ENCODE results near the gene RECQL. TPM values are rescaled to one million over a fixed set of nuclear protein-coding genes. Genes with fewer than 3 reads are reported as not detected.
A peak's percentile ranks its signal among the peaks of the same experiment; 100 is the strongest.

RECQL gene
- total and polyA plus RNA-seq, 2 donors (not counting 1 experiment from before 2014, with no cell fraction given) = 54.8 to 62.6 TPM

- no peak for DNase-seq (ENCODE audit: low read depth in 2 of 2)
- no peak overlapping the region for H3K9ac ChIP-seq (ENCODE audit: insufficient read depth, low read length)
- H3K4me2 ChIP-seq (ENCODE audit: extremely low read depth, insufficient read depth, low read length) = peak overlapping the region; percentile 92
- H3K79me2 ChIP-seq (ENCODE audit: control insufficient read depth, insufficient read depth, low read length) = peaks cover 61% of the 10 kb centered on the region
- H3K4me3 ChIP-seq (replicated peaks in 1 of 4; ENCODE audit: control extremely low read depth in 1 of 4, insufficient read depth in 1 of 4, low read depth in 3 of 4, low read length in 4 of 4) = peak overlapping the region; percentile 6 to 94 (median 90)
- H3K27ac ChIP-seq (ENCODE audit: insufficient read depth, low read length) = no peak overlapping the region
- peaks cover 2% of the 10 kb centered on the region for H3K4me1 ChIP-seq (ENCODE audit: control insufficient read depth, extremely low read depth, insufficient read depth, low read length)
- no peak overlapping the region for H2AFZ ChIP-seq (ENCODE audit: low read length)
- H3K9me3 ChIP-seq (ENCODE audit: control insufficient read depth, insufficient read depth, low read depth, low read length) = no peaks in the 10 kb centered on the region
- TF ChIP-seq EZH2 (IDR thresholded peaks at IDR 0.05; ENCODE audit: low read length, missing control alignments) = no peak
- TF ChIP-seq CTCF (conservative IDR thresholded peaks at IDR 0.05 in 1 of 2, IDR thresholded peaks at IDR 0.05 in 1 of 2; ENCODE audit: low read depth in 1 of 2, low read length in 2 of 2) = no peak
- no peaks in the 10 kb centered on the region for H3K27me3 ChIP-seq (ENCODE audit: control insufficient read depth, insufficient read depth, low read length)
- H4K20me1 ChIP-seq (ENCODE audit: control insufficient read depth, extremely low read depth, insufficient read depth, low read length) = no peaks in the 10 kb centered on the region
- peaks cover 9% of the 10 kb centered on the region for H3K36me3 ChIP-seq (ENCODE audit: control insufficient read depth, insufficient read depth, low read length)
These were observed 1.7 kb downstream of the RECQL start for GRCh38 chr12:21499765-21500164.

GRCh38 chr12:21485998-21486397 is 15.4 kb downstream of the RECQL start:
- DNase-seq (ENCODE audit: low read depth in 2 of 2) = no peak
- Histone ChIP-seq H4K20me1 (ENCODE audit: control insufficient read depth, extremely low read depth, insufficient read depth, low read length) (no peaks in the 10 kb centered on the region), H2AFZ (ENCODE audit: low read length) (no peak overlapping the region), H3K4me2 (ENCODE audit: extremely low read depth, insufficient read depth, low read length) (no peak overlapping the region), H3K27me3 (ENCODE audit: control insufficient read depth, insufficient read depth, low read length) (no peaks in the 10 kb centered on the region), H3K36me3 (ENCODE audit: control insufficient read depth, insufficient read depth, low read length) (peaks cover 7% of the 10 kb centered on the region), H3K9me3 (ENCODE audit: control insufficient read depth, insufficient read depth, low read depth, low read length) (no peaks in the 10 kb centered on the region), H3K9ac (ENCODE audit: insufficient read depth, low read length) (no peak overlapping the region), H3K27ac (ENCODE audit: insufficient read depth, low read length) (no peak overlapping the region), H3K79me2 (ENCODE audit: control insufficient read depth, insufficient read depth, low read length) (no peaks in the 10 kb centered on the region), H3K4me1 (ENCODE audit: control insufficient read depth, extremely low read depth, insufficient read depth, low read length) (no peaks in the 10 kb centered on the region), H3K4me3 (replicated peaks in 1 of 4; ENCODE audit: control extremely low read depth in 1 of 4, insufficient read depth in 1 of 4, low read depth in 3 of 4, low read length in 4 of 4) (no peak overlapping the region)
- TF ChIP-seq CTCF (conservative IDR thresholded peaks at IDR 0.05 in 1 of 2, IDR thresholded peaks at IDR 0.05 in 1 of 2; ENCODE audit: low read depth in 1 of 2, low read length in 2 of 2) (no peak), EZH2 (IDR thresholded peaks at IDR 0.05; ENCODE audit: low read length, missing control alignments) (no peak)

- Histone ChIP-seq H3K36me3 (ENCODE audit: control insufficient read depth, insufficient read depth, low read length) (peaks cover 12% of the 10 kb centered on the region), H3K27me3 (ENCODE audit: control insufficient read depth, insufficient read depth, low read length) (no peaks in the 10 kb centered on the region), H3K4me2 (ENCODE audit: extremely low read depth, insufficient read depth, low read length) (no peak overlapping the region), H3K79me2 (ENCODE audit: control insufficient read depth, insufficient read depth, low read length) (no peaks in the 10 kb centered on the region), H3K27ac (ENCODE audit: insufficient read depth, low read length) (no peak overlapping the region), H3K9me3 (ENCODE audit: control insufficient read depth, insufficient read depth, low read depth, low read length) (no peaks in the 10 kb centered on the region), H3K4me3 (replicated peaks in 1 of 4; ENCODE audit: control extremely low read depth in 1 of 4, insufficient read depth in 1 of 4, low read depth in 3 of 4, low read length in 4 of 4) (no peak overlapping the region), H2AFZ (ENCODE audit: low read length) (no peak overlapping the region), H4K20me1 (ENCODE audit: control insufficient read depth, extremely low read depth, insufficient read depth, low read length) (no peaks in the 10 kb centered on the region), H3K4me1 (ENCODE audit: control insufficient read depth, extremely low read depth, insufficient read depth, low read length) (no peaks in the 10 kb centered on the region), H3K9ac (ENCODE audit: insufficient read depth, low read length) (no peak overlapping the region)
- TF ChIP-seq CTCF (conservative IDR thresholded peaks at IDR 0.05 in 1 of 2, IDR thresholded peaks at IDR 0.05 in 1 of 2; ENCODE audit: low read depth in 1 of 2, low read length in 2 of 2) (no peak), EZH2 (IDR thresholded peaks at IDR 0.05; ENCODE audit: low read length, missing control alignments) (no peak)
- no peak for DNase-seq (ENCODE audit: low read depth in 2 of 2)
These were observed 17.9 kb downstream of the RECQL start for GRCh38 chr12:21483531-21483930.

All from fibroblast of lung (primary cell).